Endometrial microvascular endothelial cells (primary cell): ENCODE results near the gene NTSR2. TPM values are rescaled to one million over a fixed set of nuclear protein-coding genes. Genes with fewer than 3 reads are reported as not detected.

Experiments
- in situ Hi-C: cut with HindIII; loops from 2 replicates; pipeline ENCODE4 v1.10.0; 2017; ENCODE audit warnings: low sequenced_read_pairs, low pct_unique_long_range_greater_than_20kb; ENCODE audit errors: inconsistent ontology term
- total RNA-seq: library from RNA; depleted of rRNA; stranded (reverse); fragments of >200 nt; gene quantifications from one replicate; pipeline ENCODE4 v1.2.3, GENCODE V29; 2015; ENCODE audit errors: inconsistent ontology term

Gene NTSR2
- total RNA-seq: not detected

GRCh38 chr2:11669454-11670291, at the start of gene NTSR2:
NTSR2 (minus strand) TSS chr2:11670195; CDS start chr2:11670129, 66 bp downstream.
- in situ Hi-C loops: no loop called here

GRCh38 chr2:11719230-11719977, 49.4 kb upstream of the NTSR2 start:
- in situ Hi-C loops: no loop called here

DNA sequence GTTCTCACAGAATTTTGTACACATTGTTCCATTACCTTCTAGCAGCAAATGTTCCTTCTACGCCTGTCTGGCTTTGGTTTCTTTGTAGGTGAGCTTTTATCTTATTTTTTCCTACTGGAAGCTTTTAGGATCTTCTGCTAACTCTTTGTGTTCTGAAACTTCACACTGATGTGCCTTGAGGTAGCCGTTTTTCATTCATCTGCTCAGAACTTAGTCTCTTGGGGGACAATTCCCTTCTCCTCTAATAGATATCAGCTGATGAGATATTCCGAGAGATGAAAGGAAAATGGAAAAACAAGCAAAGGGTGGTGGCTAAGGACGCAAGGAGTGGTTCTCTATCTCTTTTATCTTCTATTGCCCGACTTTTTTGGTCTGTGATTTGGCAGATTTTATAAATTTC, 48.6 kb upstream of the NTSR2 start:
- in situ Hi-C loops: no loop called here

DNA sequence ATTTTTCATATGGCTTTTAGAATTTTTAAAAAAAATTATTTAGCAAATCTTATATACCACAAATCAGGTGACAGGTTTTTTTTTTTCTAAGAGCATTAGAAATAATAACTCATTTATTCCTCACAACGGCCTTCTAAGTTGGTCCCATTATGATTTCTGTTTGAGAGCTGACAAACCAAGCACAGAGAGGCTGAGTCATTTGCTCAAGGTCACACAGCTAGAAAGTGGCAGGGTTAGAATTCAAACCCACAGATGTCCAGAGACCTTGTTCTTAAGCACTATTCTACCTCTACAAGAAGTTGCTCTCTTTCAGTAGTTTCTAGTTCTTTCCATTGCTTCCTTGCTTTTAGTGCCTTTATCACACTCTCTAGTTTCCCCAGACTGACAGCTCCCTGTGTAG, 47.6 kb upstream of the NTSR2 start:
- in situ Hi-C loops: no loop called here

GRCh38 chr2:11716689-11717321, 46.8 kb upstream of the NTSR2 start:
- in situ Hi-C loops: no loop called here

GRCh38 chr2:11715987-11716652, 46.1 kb upstream of the NTSR2 start:
- in situ Hi-C loops: no loop called here

GRCh38 chr2:11713815-11714214, 43.8 kb upstream of the NTSR2 start:
- in situ Hi-C loops: no loop called here

GRCh38 chr2:11712866-11713265, 42.9 kb upstream of the NTSR2 start:
- in situ Hi-C loops: no loop called here

DNA sequence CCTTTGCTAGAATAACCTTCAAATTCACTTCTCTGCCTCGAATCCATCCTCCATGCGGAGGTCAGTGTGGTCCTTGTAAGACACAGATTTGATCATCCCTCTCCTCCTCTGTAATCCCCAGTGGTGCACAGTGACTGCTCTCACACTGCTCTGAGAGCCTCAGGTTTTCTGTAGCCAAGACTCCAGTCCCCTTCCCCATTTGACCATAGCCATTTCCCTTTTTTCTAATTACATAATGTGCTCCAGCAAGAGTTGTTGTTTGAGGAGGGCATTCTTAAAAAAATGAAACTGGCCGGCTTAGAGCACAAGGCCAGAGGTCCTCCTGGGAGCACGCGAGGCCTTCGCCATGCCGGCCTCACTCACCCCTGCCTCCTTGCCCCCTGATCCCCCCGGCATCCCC, 41.8 kb upstream of the NTSR2 start:
- in situ Hi-C loops: no loop called here

DNA sequence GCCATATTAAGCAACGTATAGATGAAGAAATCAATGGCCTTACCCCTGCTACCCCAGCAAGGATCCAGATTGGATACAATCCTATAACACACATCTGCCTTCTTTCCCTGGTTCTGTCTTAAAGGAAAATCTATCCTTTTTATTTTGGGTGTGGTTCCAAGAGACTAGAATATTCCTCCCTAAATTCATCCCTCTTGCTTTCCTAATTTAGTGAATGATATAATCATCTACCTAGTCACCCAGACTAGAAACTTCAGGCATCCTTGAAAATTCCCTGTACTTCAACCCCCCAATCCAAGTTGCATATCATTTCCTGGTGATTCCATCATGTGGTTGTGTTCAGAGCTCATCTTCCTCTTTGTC, 41.3 kb upstream of the NTSR2 start:
- in situ Hi-C loops: no loop called here

DNA sequence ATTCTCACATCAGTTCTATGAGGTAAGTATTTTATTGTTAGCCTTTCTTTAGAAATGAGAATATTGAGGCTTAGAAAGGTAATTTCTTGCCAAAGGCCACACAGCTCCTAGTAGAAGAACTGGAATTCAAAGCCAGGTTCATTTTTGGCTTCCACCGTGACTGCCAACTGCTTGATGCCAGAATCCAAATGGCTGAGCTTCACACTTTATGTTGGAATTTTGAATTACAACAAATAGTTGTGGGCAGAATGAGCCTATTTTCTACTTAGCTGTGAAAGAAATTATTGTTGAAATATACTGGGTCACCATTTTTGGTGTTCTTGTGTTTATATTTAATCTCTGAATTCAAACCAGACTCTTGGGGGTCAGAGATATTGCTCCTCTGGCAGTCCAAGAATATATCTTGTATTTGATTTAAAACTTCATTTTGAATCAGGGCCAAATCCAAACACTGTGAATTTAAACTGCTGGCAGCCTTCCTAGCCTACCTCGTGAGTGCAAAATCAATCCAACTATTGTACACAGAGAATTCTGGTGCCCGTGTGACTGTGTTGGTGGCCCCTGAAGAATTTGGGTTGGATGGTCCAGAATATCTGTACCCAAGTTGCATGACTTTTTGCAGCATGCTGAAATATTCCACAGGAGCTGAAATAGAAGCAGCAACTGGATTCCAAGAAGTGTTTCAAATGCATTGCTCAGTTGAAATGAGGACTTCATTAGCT, 40.8 kb upstream of the NTSR2 start:
- in situ Hi-C loops: no loop called here

DNA sequence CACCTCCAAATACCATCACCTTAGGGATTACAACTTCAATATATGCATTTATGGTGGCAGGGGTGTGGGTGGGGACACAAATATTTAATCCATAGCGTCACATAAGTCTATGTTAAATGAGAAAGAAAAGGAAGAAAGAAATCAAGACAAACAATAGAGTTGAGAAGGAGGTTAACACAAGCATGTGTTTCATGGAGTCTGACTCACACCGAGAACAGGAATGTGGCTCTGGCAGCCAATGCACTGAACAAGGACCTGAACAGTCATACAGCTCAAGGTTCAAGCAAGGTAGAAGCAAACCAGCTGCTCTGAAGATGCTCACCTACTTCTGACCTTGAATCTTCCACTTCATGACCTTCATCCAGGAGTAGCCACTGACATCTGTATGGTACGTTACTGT, 40.2 kb upstream of the NTSR2 start:
- in situ Hi-C loops: no loop called here

DNA sequence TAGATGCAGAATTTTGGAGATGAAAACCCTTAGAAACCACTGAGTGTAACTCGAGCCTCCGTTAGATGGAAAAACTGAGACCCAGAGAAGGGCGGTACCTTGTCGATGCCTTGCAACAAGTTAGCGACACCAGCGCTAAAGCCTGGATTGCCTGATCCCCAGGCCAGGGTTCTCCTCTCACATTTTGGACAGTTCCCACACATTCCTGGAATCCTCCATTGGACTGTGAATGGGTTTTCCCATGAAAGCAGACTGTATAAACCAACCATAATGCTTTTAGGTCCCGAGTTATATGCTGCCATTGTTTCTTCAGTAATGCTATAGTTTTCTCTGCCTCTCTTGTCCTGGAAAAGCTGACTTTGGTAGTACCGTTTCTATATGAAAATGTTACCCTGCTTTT, 39.3 kb upstream of the NTSR2 start:
- in situ Hi-C loops: no loop called here

GRCh38 chr2:11708106-11708505, 38.1 kb upstream of the NTSR2 start:
- in situ Hi-C loops: no loop called here

- in situ Hi-C loops: no loop called here
Measured at GRCh38 chr2:11705711-11706110, 35.7 kb upstream of the NTSR2 start.

- in situ Hi-C loops: no loop called here
Measured at GRCh38 chr2:11705063-11705462, 35.1 kb upstream of the NTSR2 start.

GRCh38 chr2:11703700-11704099, 33.7 kb upstream of the NTSR2 start:
- in situ Hi-C loops: no loop called here

DNA sequence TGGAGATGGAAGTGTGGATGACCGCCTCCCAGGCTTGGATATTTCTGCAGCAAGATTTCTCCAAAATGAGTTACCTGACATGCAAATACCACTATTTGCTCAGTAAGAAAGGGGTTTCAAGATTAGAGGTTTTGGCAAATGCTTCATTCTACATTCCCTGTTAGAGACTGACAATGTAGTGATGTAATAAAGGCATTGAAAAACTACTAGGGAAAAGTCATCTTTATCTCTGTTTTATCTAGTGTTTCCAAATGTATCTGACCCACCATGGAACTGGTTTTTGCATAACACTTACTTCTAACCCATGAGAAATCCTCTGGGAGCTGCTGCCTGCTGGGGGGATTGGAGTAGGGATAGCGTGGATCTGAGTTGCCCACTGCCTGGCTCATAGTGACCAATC, 33.0 kb upstream of the NTSR2 start:
- in situ Hi-C loops: no loop called here
